H1 (cell line): ENCODE data around the gene KRTAP10-5. TPM values are rescaled to one million over a fixed set of nuclear protein-coding genes. Genes with fewer than 3 reads are reported as not detected.
"Not testable (repeated sequence)": the region's sequence is repeated elsewhere in the genome, so short reads cannot be mapped to it uniquely, and the experiment has no call there.

Experiments used
- CTCF ChIA-PET: fragments of 300-600 bp; sonication (Branson Sonifier 250); formaldehyde crosslinking; loops from one replicate; lab custom pipeline; 2021; ENCODE audit not compliant: partially characterized antibody; lab: Charles Lee
- POLR2A ChIA-PET: fragments of 300-600 bp; sonication (Branson Sonifier 250); formaldehyde crosslinking; loops from one replicate; lab custom pipeline; 2021; ENCODE audit warnings: inconsistent platforms; ENCODE audit not compliant: partially characterized antibody; lab: Charles Lee
- DNase-seq, 2 experiments: peaks; one replicate each; pipeline versions ENCODE4 v3.0.0 to v3.0.0-alpha.2; 2010 to 2022; ENCODE audit warnings: low spot score in 2 of 2, low read depth in 1 of 2, mixed read lengths in 1 of 2
- FAIRE-seq: peaks from 2 replicates; lab custom pipeline; 2011; peaks lifted over from hg19 to GRCh38; lab: Jason Lieb, UNC
- H2AFZ ChIP-seq: 2 replicates; pipeline ENCODE4 v1.8.1; 2012; ENCODE audit warnings: low read length, inconsistent platforms
- H2AK5ac ChIP-seq: 2 replicates; pipeline ENCODE4 v1.6.1; 2013; ENCODE audit warnings: low read depth, low read length
- H2BK120ac ChIP-seq: replicated peaks from 2 replicates; pipeline ENCODE3; 2013; ENCODE audit warnings: low read depth, low read length, inconsistent platforms
- H2BK12ac ChIP-seq: 2 replicates; pipeline ENCODE4 v1.6.1; 2013; ENCODE audit warnings: low read depth, low read length
- H2BK15ac ChIP-seq: 2 replicates; pipeline ENCODE4 v1.6.1; 2013; ENCODE audit warnings: low read length
- H2BK20ac ChIP-seq: 2 replicates; pipeline ENCODE4 v1.6.1; 2013; ENCODE audit warnings: low read length
- H2BK5ac ChIP-seq: 2 replicates; pipeline ENCODE4 v1.6.1; 2013; ENCODE audit warnings: low read depth, low read length
- H3K14ac ChIP-seq: 2 replicates; pipeline ENCODE4 v1.6.1; 2013; ENCODE audit warnings: inconsistent platforms; ENCODE audit not compliant: insufficient read length
- H3K18ac ChIP-seq: 2 replicates; pipeline ENCODE4 v1.6.1; 2013; ENCODE audit warnings: low read length; ENCODE audit errors: extremely low read depth
- H3K23ac ChIP-seq: 2 replicates; pipeline ENCODE4 v1.6.1; 2013; ENCODE audit warnings: inconsistent platforms; ENCODE audit not compliant: insufficient read length
- H3K23me2 ChIP-seq: 2 replicates; pipeline ENCODE4 v1.6.1; 2013; ENCODE audit warnings: low read depth, low read length
- H3K27ac ChIP-seq: 2 replicates; pipeline ENCODE4 v1.6.1; 2011; ENCODE audit warnings: low read depth, low read length, inconsistent platforms
- H3K27me3 ChIP-seq, 4 experiments: replicated peaks in 1 of 4; 1 replicate in 1 of 4; 2 replicates in 3 of 4; pipeline versions ENCODE4 v1.6.1 to v1.8.1; 2011 to 2013; ENCODE audit warnings: low read length in 3 of 4, mild to moderate bottlenecking in 3 of 4, inconsistent platforms in 2 of 4, mixed read lengths in 2 of 4, moderate library complexity in 1 of 4; ENCODE audit not compliant: control insufficient read depth in 3 of 4, insufficient read depth in 3 of 4; ENCODE audit errors: extremely low read depth in 1 of 4
- H3K36me3 ChIP-seq, 4 experiments: 2 replicates each; pipeline versions ENCODE4 v1.6.1 to v1.8.1; 2011 to 2013; ENCODE audit warnings: mild to moderate bottlenecking in 4 of 4, low read length in 3 of 4, moderate library complexity in 2 of 4, control low read depth in 1 of 4, inconsistent platforms in 1 of 4; ENCODE audit not compliant: insufficient read depth in 4 of 4, control insufficient read depth in 2 of 4
- H3K4ac ChIP-seq: replicated peaks from 2 replicates; pipeline ENCODE3; 2013; ENCODE audit warnings: low read length, low read depth, mixed read lengths, inconsistent platforms; ENCODE audit not compliant: insufficient read length
- H3K4me1 ChIP-seq, 4 experiments: replicated peaks in 1 of 4; 1 replicate in 1 of 4; 2 replicates in 3 of 4; pipeline versions ENCODE4 v1.6.1 to v1.8.1; 2011 to 2013; ENCODE audit warnings: low read length in 3 of 4, inconsistent platforms in 2 of 4, mixed read lengths in 1 of 4; ENCODE audit not compliant: insufficient read depth in 4 of 4, control insufficient read depth in 3 of 4
- H3K4me2 ChIP-seq, 2 experiments: 2 replicates each; pipeline versions ENCODE4 v1.6.1 to v1.8.1; 2011 to 2013; ENCODE audit warnings: low read depth in 2 of 2, low read length in 2 of 2, control low read depth in 1 of 2, inconsistent platforms in 1 of 2, mild to moderate bottlenecking in 1 of 2; ENCODE audit not compliant: insufficient read depth in 1 of 2
- H3K4me3 ChIP-seq, 4 experiments: fragments of 200-600, 300-600 bp in 1 of 4; sonication (generic), shearing (Covaris generic), sonication (Bioruptor Twin) in 1 of 4; 2 replicates each; pipeline versions ENCODE4 v1.5.1 to v1.8.1; 2011 to 2016; ENCODE audit warnings: low read length in 4 of 4, low read depth in 3 of 4, control low read depth in 2 of 4, inconsistent platforms in 2 of 4, mild to moderate bottlenecking in 2 of 4, mixed read lengths in 1 of 4, moderate library complexity in 1 of 4; ENCODE audit not compliant: insufficient read depth in 2 of 4; ENCODE audit errors: extremely low read depth in 1 of 4
- H3K56ac ChIP-seq: replicated peaks from 2 replicates; pipeline ENCODE3; 2013; ENCODE audit warnings: low read depth, mild to moderate bottlenecking, mixed read lengths, low read length, inconsistent platforms; ENCODE audit not compliant: insufficient read length
- H3K79me1 ChIP-seq: 2 replicates; pipeline ENCODE4 v1.6.1; 2013; ENCODE audit warnings: low read depth, low read length, control low read depth
- H3K79me2 ChIP-seq, 2 experiments: 2 replicates each; pipeline versions ENCODE4 v1.6.1 to v1.8.1; 2012 to 2013; ENCODE audit warnings: low read length in 2 of 2, mild to moderate bottlenecking in 2 of 2, inconsistent platforms in 1 of 2; ENCODE audit not compliant: insufficient read depth in 2 of 2, control insufficient read depth in 1 of 2
- H3K9ac ChIP-seq, 4 experiments: replicated peaks in 1 of 4; 1 replicate in 1 of 4; 2 replicates in 3 of 4; pipeline versions ENCODE4 v1.6.1 to v1.8.1; 2011 to 2013; ENCODE audit warnings: low read depth in 3 of 4, low read length in 3 of 4, control low read depth in 2 of 4, mild to moderate bottlenecking in 2 of 4, moderate library complexity in 2 of 4, inconsistent platforms in 1 of 4; ENCODE audit errors: extremely low read depth in 1 of 4
- H3K9me3 ChIP-seq, 2 experiments: 2 replicates each; pipeline versions ENCODE4 v1.6.1 to v1.8.1; 2012 to 2013; ENCODE audit warnings: mild to moderate bottlenecking in 2 of 2, moderate library complexity in 2 of 2, control low read depth in 1 of 2, inconsistent platforms in 1 of 2, low read depth in 1 of 2, low read length in 1 of 2, mixed read lengths in 1 of 2; ENCODE audit not compliant: insufficient read depth in 2 of 2
- H4K20me1 ChIP-seq, 2 experiments: replicated peaks in 1 of 2; 2 replicates each; pipeline versions ENCODE3 to v1.8.1; 2011 to 2013; ENCODE audit warnings: inconsistent platforms in 2 of 2, low read length in 2 of 2, mild to moderate bottlenecking in 1 of 2; ENCODE audit not compliant: insufficient read depth in 2 of 2, control insufficient read depth in 1 of 2
- H4K5ac ChIP-seq: 2 replicates; pipeline ENCODE4 v1.6.1; 2013; ENCODE audit warnings: low read length, low read depth, mixed read lengths, inconsistent platforms; ENCODE audit not compliant: insufficient read length
- H4K8ac ChIP-seq: 2 replicates; pipeline ENCODE4 v1.8.0; 2013; ENCODE audit warnings: mild to moderate bottlenecking, moderate library complexity, low read length, inconsistent platforms; ENCODE audit not compliant: insufficient read depth; ENCODE audit errors: extremely low read depth
- H4K91ac ChIP-seq: replicated peaks from 2 replicates; pipeline ENCODE3; 2013; ENCODE audit warnings: low read length, mixed read lengths, inconsistent platforms; ENCODE audit not compliant: insufficient read length
- CHD2 ChIP-seq: IDR thresholded peaks from 2 replicates; pipeline ENCODE4 v1.6.1; 2012; ENCODE audit warnings: low read length, improper control_type of control experiment
- MAFK ChIP-seq: IDR thresholded peaks from 2 replicates; pipeline ENCODE4 v1.6.1; 2012; ENCODE audit warnings: low read depth, mild to moderate bottlenecking, improper control_type of control experiment, low read length
- NANOG ChIP-seq: IDR thresholded peaks from 2 replicates; pipeline ENCODE4 v1.6.1; 2011; ENCODE audit warnings: low read length, low read depth, mild to moderate bottlenecking, inconsistent platforms; ENCODE audit not compliant: insufficient read depth, poor library complexity, severe bottlenecking
- WGBS, 2 experiments: shearing (Covaris generic) in 1 of 2; methylation state at CpG; one replicate each; pipeline versions ENCODE4 v1.1.6 to v1.1.7; 2013 to 2015; ENCODE audit warnings: low lambda C conversion rate in 2 of 2, mixed read lengths in 2 of 2, inconsistent platforms in 1 of 2, low coverage in 1 of 2, missing lambda C conversion rate in 1 of 2; ENCODE audit not compliant: insufficient replicate concordance in 2 of 2, insufficient coverage in 1 of 2, insufficient read length in 1 of 2; ENCODE audit errors: extremely low coverage in 1 of 2, missing lambda C conversion rate in 1 of 2; 5-methylcytosine and 5-hydroxymethylcytosine counted together
- polyA plus RNA-seq, 7 experiments: library from polyadenylated mRNA; depleted of rRNA in 3 of 7; stranded (reverse) in 5 of 7; unstranded in 2 of 7; fragments of >200 nt in 5 of 7; fragments of 200-250 nt in 2 of 7; gene quantifications; 1 replicate in 5 of 7; 2 replicates in 1 of 7; 4 replicates in 1 of 7; pipeline versions ENCODE4 v1.2.1 to v1.2.3, GENCODE V29; 2011 to 2013; ENCODE audit warnings: missing spikeins in 2 of 7, mixed read lengths in 2 of 7
- total RNA-seq: library from RNA; stranded (reverse); fragmentation: NEBNext Ultra II Directional; extraction: Animal tissue kit (Norgen Biotek cat#: 25700); gene quantifications from 2 replicates; pipeline ENCODE4 v1.2.1, GENCODE V29; 2021

KRTAP10-5 gene
- total and polyA plus RNA-seq, 2 of the 8 experiments (the other 6 are each of a cell fraction or from before 2014, with no cell fraction given): 0.09 TPM; not detected in 1

DNA sequence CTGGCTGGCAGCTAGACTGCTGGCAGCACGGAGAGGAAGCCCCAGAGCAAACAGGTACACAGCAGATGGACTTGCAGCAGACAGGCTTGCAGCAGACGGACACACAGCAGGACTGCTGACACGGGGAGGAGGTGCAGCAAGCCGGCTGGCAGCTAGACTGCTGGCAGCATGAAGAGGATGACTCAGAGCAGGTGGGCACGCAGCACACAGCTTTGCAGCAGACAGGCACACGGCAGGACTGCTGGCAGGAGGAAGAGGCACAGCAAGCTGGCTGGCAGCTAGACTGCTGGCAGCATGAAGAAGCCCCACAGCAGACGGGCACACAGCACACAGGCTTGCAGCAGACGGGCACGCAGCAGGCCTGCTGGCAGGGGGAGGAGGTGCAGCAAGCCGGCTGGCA is 29.6 kb downstream of the KRTAP10-5 start (continued):
- TF ChIP-seq NANOG (no peak), MAFK (no peak), CHD2 (no peak)

DNA sequence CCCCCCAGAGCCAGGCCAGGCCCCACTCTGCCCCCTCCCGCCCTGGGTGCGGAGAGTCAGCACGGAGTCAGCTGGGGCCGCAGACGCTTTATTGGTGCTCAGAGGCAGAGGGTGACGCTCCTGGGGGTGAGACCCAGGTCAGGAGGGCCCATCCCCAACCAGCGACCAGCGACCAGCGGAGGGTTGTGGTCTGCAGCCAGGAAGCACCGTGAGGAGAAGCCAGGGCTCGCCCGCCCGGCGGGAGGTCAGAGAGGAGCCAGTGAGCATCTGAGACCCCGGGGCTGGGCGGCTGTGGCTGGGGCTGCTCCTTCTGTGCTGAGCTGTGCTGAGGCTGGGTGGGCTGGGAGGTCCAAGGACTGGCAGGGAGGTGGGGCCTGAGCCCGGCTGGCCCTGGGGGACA is 30.1 kb downstream of the KRTAP10-5 start:
- not testable (repeated sequence) for FAIRE-seq, H3K79me1 ChIP-seq, H3K9ac ChIP-seq, H3K4me2 ChIP-seq, H3K9me3 ChIP-seq, H3K4ac ChIP-seq, H3K27me3 ChIP-seq, H3K23me2 ChIP-seq, H2BK20ac ChIP-seq, H4K20me1 ChIP-seq, H2BK120ac ChIP-seq, H2BK15ac ChIP-seq, H4K5ac ChIP-seq, H3K27ac ChIP-seq, H2AFZ ChIP-seq, H3K79me2 ChIP-seq, H3K56ac ChIP-seq, H3K4me3 ChIP-seq, H3K14ac ChIP-seq, H3K36me3 ChIP-seq, H3K23ac ChIP-seq
- Histone ChIP-seq H2BK5ac (peak overlapping the region; percentile 61), H4K8ac (peak overlapping the region; percentile 71), H4K91ac (peak overlapping the region; percentile 85), H2AK5ac (0 out of 2 replicates have a peak overlapping the region, but pooled peaks have one; percentile 82), H3K18ac (peak overlapping the region; percentile 78), H3K4me1 (peaks cover 9 to 35% (median 17%) of the 10 kb centered on the region in 4 experiments), H2BK12ac (peak overlapping the region; percentile 98)
- ChIA-PET POLR2A (interaction anchor here (1.1 to 1.6 kb wide), 5 partner anchors 11 to 216 kb away, joined by 3 to 4 read pairs (median 4); partner anchors contain the start of gene KRTAP10-1), CTCF (interaction anchor here (0.7 to 2.3 kb wide), 9 partner anchors 9 to 243 kb away, joined by 3 to 8 read pairs (median 4); no protein-coding TSS in a partner anchor)
- WGBS, 2 experiments: 75% methylated on average over 10 of the region's 17 CpGs; no CpG with 5 or more reads in 1 of the 2 experiments
- DNase-seq: peak in 1 of 2 experiments; percentile 50
